MM.1S (cell line): ENCODE data around the gene CC2D1B.

ENCODE experiments used
- DNase-seq: peaks from one replicate; pipeline ENCODE4 v3.0.0-alpha.2; 2015
- H2AFZ ChIP-seq: fragments of 300-600 bp; sonication (generic); 2 replicates; pipeline ENCODE4 v1.6.0; 2016; ENCODE audit warnings: antibody characterized with exemption, low read length
- H3F3A ChIP-seq: fragments of 300-600 bp; sonication (generic); 2 replicates; pipeline ENCODE4 v1.6.1; 2016; ENCODE audit warnings: mild to moderate bottlenecking, antibody characterized with exemption, low read length, moderate library complexity, mixed read lengths; ENCODE audit not compliant: insufficient read depth
- H3K27ac ChIP-seq: fragments of 300-600 bp; sonication (generic); 2 replicates; pipeline ENCODE4 v1.5.1; 2016; ENCODE audit warnings: mild to moderate bottlenecking, low read length
- H3K27me3 ChIP-seq: fragments of 300-600 bp; sonication (generic); replicated peaks from 2 replicates; pipeline ENCODE4 v1.6.0; 2016; ENCODE audit warnings: low read length; ENCODE audit not compliant: insufficient read depth
- H3K36me3 ChIP-seq: fragments of 300-600 bp; sonication (generic); replicated peaks from 2 replicates; pipeline ENCODE4 v1.6.1; 2016; ENCODE audit warnings: mild to moderate bottlenecking, low read length, mixed read lengths; ENCODE audit not compliant: insufficient read depth
- H3K4me1 ChIP-seq: fragments of 300-600 bp; sonication (generic); 2 replicates; pipeline ENCODE4 v1.6.1; 2016; ENCODE audit warnings: low read length, mixed read lengths
- H3K4me2 ChIP-seq: fragments of 300-600 bp; sonication (generic); 2 replicates; pipeline ENCODE4 v1.6.0; 2016; ENCODE audit warnings: low read depth, low read length
- H3K4me3 ChIP-seq: fragments of 300-600 bp; sonication (generic); 2 replicates; pipeline ENCODE4 v1.5.1; 2016; ENCODE audit warnings: low read length, mixed read lengths
- H3K79me2 ChIP-seq: fragments of 300-600 bp; sonication (generic); 2 replicates; pipeline ENCODE4 v1.6.1; 2016; ENCODE audit warnings: mixed run types, low read length, mixed read lengths
- H3K9ac ChIP-seq: fragments of 300-600 bp; sonication (generic); 2 replicates; pipeline ENCODE4 v1.6.1; 2016; ENCODE audit warnings: low read length, mixed read lengths
- H3K9me2 ChIP-seq: fragments of 300-600 bp; sonication (generic); replicated peaks from 2 replicates; pipeline ENCODE4 v1.6.1; 2016; ENCODE audit warnings: mild to moderate bottlenecking, low read length, mixed read lengths; ENCODE audit not compliant: insufficient read depth
- H3K9me3 ChIP-seq: fragments of 300-600 bp; sonication (generic); replicated peaks from 2 replicates; pipeline ENCODE4 v1.6.1; 2016; ENCODE audit warnings: mild to moderate bottlenecking, low read length, mixed read lengths; ENCODE audit not compliant: insufficient read depth
- H4K20me1 ChIP-seq: fragments of 300-600 bp; sonication (generic); 2 replicates; pipeline ENCODE4 v1.6.1; 2016; ENCODE audit warnings: mild to moderate bottlenecking, low read length, moderate library complexity, mixed read lengths; ENCODE audit not compliant: insufficient read depth
- EZH2 ChIP-seq: fragments of 300-600 bp; sonication (generic); optimal IDR thresholded peaks from 2 replicates; pipeline ENCODE3; 2017; ENCODE audit warnings: low read depth, mild to moderate bottlenecking, antibody characterized with exemption, low read length, mixed read lengths
- EZH2phosphoT487 ChIP-seq: fragments of 300-600 bp; sonication (generic); IDR thresholded peaks from 2 replicates; pipeline ENCODE4 v1.6.1; 2018; ENCODE audit warnings: antibody characterized with exemption, low read length
- TF ChIP-seq, protein P1 (sequence below): fragments of 300-600 bp; sonication (generic); IDR thresholded peaks from 2 replicates; pipeline ENCODE4 v1.5.1; 2016; ENCODE audit warnings: antibody characterized with exemption, low read length, mixed read lengths

The CC2D1B gene

DNA sequence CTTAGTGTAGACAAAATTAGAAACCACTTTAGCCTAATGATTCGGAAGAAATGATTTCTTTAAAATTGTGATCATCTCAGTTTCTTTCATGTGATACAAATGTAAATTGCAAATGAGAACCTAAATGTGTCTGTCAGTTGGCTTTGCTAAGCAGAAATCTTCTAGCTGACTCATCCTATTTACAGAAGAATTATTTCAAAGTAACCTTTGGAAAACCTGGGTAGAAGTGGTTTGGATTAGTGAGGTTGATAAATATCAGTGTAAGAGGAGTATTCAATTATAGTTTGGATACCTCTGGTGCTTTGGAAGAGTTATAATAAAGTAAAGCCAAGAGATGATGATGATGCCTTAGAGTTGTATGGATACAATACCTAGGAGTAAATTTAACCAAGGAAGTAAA is 37.4 kb downstream of the CC2D1B start:
- Histone ChIP-seq H3K27me3 (no peaks in the 10 kb centered on the region), H3K9me2 (no peaks in the 10 kb centered on the region), H3K4me1 (no peaks in the 10 kb centered on the region), H2AFZ (no peak overlapping the region), H3K9ac (no peak overlapping the region), H3F3A (no peaks in the 10 kb centered on the region), H3K9me3 (no peaks in the 10 kb centered on the region), H4K20me1 (no peaks in the 10 kb centered on the region), H3K36me3 (no peaks in the 10 kb centered on the region), H3K4me3 (no peak overlapping the region), H3K4me2 (no peak overlapping the region), H3K79me2 (no peaks in the 10 kb centered on the region), H3K27ac (no peak overlapping the region)
- no peak for DNase-seq
- TF ChIP-seq, protein P1, sequence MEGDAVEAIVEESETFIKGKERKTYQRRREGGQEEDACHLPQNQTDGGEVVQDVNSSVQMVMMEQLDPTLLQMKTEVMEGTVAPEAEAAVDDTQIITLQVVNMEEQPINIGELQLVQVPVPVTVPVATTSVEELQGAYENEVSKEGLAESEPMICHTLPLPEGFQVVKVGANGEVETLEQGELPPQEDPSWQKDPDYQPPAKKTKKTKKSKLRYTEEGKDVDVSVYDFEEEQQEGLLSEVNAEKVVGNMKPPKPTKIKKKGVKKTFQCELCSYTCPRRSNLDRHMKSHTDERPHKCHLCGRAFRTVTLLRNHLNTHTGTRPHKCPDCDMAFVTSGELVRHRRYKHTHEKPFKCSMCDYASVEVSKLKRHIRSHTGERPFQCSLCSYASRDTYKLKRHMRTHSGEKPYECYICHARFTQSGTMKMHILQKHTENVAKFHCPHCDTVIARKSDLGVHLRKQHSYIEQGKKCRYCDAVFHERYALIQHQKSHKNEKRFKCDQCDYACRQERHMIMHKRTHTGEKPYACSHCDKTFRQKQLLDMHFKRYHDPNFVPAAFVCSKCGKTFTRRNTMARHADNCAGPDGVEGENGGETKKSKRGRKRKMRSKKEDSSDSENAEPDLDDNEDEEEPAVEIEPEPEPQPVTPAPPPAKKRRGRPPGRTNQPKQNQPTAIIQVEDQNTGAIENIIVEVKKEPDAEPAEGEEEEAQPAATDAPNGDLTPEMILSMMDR: no peak
- TF ChIP-seq EZH2 (no peak), EZH2phosphoT487 (no peak)

DNA sequence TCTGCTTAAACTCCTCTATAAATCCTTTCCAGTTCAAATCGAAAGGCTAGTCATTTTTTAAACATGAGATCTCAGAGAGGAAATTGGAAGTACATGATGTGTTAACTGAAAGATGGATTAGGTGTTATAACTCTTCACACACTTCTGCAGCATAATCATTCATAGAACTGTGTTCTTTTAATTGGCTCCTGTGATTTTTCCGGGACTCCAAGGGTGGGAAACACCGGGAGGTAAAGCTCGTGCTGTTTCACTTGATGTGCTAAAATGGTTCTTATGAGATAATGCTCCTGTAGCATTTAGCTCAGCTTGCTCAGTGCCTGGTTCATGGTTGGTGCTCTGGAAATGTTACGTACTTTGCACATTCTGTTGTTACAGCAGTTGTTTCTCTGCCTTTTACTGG is 40.2 kb downstream of the CC2D1B start:
- H3K4me2 ChIP-seq: no peak overlapping the region
- no peaks in the 10 kb centered on the region for H3K79me2 ChIP-seq
- H4K20me1 ChIP-seq: no peaks in the 10 kb centered on the region
- H2AFZ ChIP-seq: no peak overlapping the region
- H3F3A ChIP-seq: no peaks in the 10 kb centered on the region
- H3K27me3 ChIP-seq: no peaks in the 10 kb centered on the region
- no peak for DNase-seq
- no peaks in the 10 kb centered on the region for H3K36me3 ChIP-seq
- no peaks in the 10 kb centered on the region for H3K9me2 ChIP-seq
- H3K4me3 ChIP-seq: no peak overlapping the region
- no peaks in the 10 kb centered on the region for H3K4me1 ChIP-seq
- no peak for TF ChIP-seq EZH2phosphoT487
- H3K9ac ChIP-seq: no peak overlapping the region
- no peaks in the 10 kb centered on the region for H3K9me3 ChIP-seq
- no peak overlapping the region for H3K27ac ChIP-seq

DNA sequence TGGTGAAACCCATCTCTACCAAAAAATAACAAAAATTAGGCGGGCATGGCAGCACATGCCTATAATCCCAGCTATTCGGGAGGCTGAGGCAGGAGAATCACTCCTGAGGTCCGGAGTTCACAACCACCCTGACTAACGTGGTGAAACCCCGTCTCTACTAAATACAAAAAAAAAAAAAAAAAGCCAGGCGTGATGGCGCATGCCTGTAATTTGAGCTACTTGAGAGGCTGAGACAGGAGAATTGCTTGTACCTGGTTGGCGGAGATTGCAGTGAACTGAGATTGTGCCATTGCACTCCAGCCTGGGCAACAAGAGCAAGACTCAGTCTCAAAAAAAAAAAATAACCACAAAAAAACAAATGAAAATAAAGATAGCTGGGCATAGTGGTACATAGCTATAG is 42.3 kb downstream of the CC2D1B start:
- H3K4me2 ChIP-seq: no peak overlapping the region
- no peaks in the 10 kb centered on the region for H4K20me1 ChIP-seq
- no peaks in the 10 kb centered on the region for H3K9me2 ChIP-seq
- no peaks in the 10 kb centered on the region for H3K36me3 ChIP-seq
- H3K9ac ChIP-seq: no peak overlapping the region
- no peaks in the 10 kb centered on the region for H3K79me2 ChIP-seq
- H3K4me1 ChIP-seq: no peaks in the 10 kb centered on the region
- no peak for TF ChIP-seq EZH2phosphoT487
- TF ChIP-seq, protein P1: no peak
- TF ChIP-seq EZH2: no peak
- H3K27me3 ChIP-seq: no peaks in the 10 kb centered on the region
- no peak overlapping the region for H3K4me3 ChIP-seq
- DNase-seq: no peak
- H3K9me3 ChIP-seq: no peaks in the 10 kb centered on the region
- H2AFZ ChIP-seq: no peak overlapping the region
- H3K27ac ChIP-seq: no peak overlapping the region
- H3F3A ChIP-seq: no peaks in the 10 kb centered on the region

DNA sequence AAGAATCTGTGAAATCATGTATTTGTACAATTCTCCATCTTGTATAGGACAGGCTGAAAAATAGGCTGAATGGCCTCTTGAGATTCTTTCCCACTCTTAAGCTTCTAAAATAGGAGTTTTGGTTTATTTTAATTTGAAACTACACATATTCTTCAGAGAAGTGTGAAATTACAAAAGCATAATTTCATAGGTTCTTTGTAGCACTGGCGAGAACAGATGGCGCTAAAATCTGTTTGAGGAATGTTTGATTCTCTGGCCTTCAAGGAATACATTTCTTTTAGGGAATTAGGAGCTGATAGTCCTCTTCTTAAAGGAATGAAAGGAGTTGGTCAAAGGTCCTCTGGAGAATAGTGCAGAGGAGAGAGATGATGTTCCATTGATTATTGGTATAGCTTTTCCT is 44.9 kb downstream of the CC2D1B start:
- Histone ChIP-seq H3K27me3 (no peaks in the 10 kb centered on the region), H3K36me3 (no peaks in the 10 kb centered on the region), H3K27ac (no peak overlapping the region), H3K4me1 (no peaks in the 10 kb centered on the region), H3K4me3 (no peak overlapping the region), H2AFZ (no peak overlapping the region), H3K9me3 (no peaks in the 10 kb centered on the region), H3F3A (no peaks in the 10 kb centered on the region), H3K9ac (no peak overlapping the region), H4K20me1 (no peaks in the 10 kb centered on the region), H3K9me2 (no peaks in the 10 kb centered on the region), H3K79me2 (no peaks in the 10 kb centered on the region), H3K4me2 (no peak overlapping the region)
- no peak for DNase-seq
- no peak for TF ChIP-seq EZH2phosphoT487
- TF ChIP-seq, protein P1: no peak
- no peak for TF ChIP-seq EZH2
